ENCODE results near the gene PHLDA2.

DNA sequence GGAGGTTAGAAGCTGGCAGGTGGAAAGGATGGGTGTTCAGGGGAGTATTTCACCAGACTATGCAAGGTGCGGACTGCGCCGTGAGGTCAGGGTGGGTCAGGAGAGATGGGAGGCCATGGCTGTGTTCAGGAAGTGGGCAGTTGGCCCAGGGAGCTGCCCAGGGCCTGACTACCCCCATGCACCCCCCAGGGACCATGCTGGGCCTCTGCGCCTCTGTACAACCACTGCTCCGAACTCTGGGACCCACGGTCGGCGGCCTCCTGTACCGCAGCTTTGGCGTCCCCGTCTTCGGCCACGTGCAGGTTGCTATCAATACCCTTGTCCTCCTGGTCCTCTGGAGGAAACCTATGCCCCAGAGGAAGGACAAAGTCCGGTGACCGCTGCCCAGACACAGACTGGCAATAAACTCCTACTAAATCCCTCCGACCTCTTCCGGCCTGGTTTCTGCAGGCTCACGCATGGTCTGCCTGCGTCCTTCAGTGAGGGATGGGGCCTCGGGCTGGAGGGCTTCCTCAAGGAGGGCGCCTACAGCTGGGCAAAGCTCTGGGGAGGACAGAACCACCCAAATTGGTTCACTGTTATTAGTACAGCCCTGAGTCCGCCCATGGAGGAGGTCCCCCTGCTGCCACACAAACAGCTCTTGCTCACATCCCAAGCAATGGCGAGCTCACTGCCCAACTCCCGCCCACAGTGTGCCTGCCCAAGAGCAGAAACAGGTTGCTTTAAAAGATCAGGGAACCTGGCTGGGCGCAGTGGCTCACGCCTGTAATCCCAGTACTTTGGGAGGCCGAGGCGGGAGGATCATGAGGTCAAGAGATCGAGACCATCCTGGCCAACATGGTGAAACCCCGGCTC lies 4.2 kb downstream of the PHLDA2 start:
- TF ChIP-seq SRF (IDR thresholded peaks at IDR 0.05; ENCODE audit: low read depth), result no peak
- TF ChIP-seq, protein P1, sequence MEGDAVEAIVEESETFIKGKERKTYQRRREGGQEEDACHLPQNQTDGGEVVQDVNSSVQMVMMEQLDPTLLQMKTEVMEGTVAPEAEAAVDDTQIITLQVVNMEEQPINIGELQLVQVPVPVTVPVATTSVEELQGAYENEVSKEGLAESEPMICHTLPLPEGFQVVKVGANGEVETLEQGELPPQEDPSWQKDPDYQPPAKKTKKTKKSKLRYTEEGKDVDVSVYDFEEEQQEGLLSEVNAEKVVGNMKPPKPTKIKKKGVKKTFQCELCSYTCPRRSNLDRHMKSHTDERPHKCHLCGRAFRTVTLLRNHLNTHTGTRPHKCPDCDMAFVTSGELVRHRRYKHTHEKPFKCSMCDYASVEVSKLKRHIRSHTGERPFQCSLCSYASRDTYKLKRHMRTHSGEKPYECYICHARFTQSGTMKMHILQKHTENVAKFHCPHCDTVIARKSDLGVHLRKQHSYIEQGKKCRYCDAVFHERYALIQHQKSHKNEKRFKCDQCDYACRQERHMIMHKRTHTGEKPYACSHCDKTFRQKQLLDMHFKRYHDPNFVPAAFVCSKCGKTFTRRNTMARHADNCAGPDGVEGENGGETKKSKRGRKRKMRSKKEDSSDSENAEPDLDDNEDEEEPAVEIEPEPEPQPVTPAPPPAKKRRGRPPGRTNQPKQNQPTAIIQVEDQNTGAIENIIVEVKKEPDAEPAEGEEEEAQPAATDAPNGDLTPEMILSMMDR (IDR thresholded peaks at IDR 0.05 in 2 of 3, conservative IDR thresholded peaks at IDR 0.05 in 1 of 3; ENCODE audit: borderline replicate concordance in 1 of 3, insufficient read depth in 1 of 3, low read depth in 2 of 3, low read length in 2 of 3), result no peak
- TF ChIP-seq RAD21 (IDR thresholded peaks at IDR 0.05; ENCODE audit: low read depth), result no peak
- TF ChIP-seq ELF1 (IDR thresholded peaks at IDR 0.05; ENCODE audit: borderline replicate concordance, low read depth), result no peak
- TF ChIP-seq MAX (IDR thresholded peaks at IDR 0.05), result no peak
- no peak for TF ChIP-seq EZH2 (IDR thresholded peaks at IDR 0.05)
- no peak for TF ChIP-seq POLR2AphosphoS5 (IDR thresholded peaks at IDR 0.05; ENCODE audit: low read depth, low read length)
- TF ChIP-seq JUND (IDR thresholded peaks at IDR 0.05), result no peak
- TF ChIP-seq REST (IDR thresholded peaks at IDR 0.05; ENCODE audit: low read depth), result no peak
- TF ChIP-seq YY1 (IDR thresholded peaks at IDR 0.05; ENCODE audit: extremely low read depth, insufficient replicate concordance, low read depth, low read length), result no peak
- no peak for TF ChIP-seq POLR2A (IDR thresholded peaks at IDR 0.05; ENCODE audit: borderline replicate concordance, extremely low read depth, insufficient read depth, insufficient read length)
